ENCODE data around the gene MCOLN3.

DNA sequence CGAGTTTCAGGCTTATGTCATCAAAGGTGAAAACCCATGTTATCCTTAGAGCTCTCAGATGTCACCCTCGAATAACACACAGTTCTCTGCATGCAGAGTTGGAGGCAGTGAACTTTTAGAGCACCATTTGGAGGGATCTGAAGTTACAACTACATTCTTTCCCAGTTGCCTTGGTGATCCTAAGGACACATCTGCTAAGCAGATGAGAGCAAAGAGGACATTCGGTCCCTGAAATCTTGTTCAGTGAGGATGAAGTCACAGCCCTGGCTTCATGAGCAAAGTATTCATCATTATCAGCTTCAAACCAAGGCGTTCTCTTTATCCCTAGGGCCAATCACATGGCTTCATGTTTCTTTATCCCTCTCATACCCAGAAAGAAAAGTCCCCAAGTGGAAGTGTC is 28.3 kb downstream of the MCOLN3 start:
- no peak for TF ChIP-seq EP300 (IDR thresholded peaks at IDR 0.05)
- TF ChIP-seq, protein P1, sequence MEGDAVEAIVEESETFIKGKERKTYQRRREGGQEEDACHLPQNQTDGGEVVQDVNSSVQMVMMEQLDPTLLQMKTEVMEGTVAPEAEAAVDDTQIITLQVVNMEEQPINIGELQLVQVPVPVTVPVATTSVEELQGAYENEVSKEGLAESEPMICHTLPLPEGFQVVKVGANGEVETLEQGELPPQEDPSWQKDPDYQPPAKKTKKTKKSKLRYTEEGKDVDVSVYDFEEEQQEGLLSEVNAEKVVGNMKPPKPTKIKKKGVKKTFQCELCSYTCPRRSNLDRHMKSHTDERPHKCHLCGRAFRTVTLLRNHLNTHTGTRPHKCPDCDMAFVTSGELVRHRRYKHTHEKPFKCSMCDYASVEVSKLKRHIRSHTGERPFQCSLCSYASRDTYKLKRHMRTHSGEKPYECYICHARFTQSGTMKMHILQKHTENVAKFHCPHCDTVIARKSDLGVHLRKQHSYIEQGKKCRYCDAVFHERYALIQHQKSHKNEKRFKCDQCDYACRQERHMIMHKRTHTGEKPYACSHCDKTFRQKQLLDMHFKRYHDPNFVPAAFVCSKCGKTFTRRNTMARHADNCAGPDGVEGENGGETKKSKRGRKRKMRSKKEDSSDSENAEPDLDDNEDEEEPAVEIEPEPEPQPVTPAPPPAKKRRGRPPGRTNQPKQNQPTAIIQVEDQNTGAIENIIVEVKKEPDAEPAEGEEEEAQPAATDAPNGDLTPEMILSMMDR (IDR thresholded peaks at IDR 0.05) = no peak

All from gastroesophageal sphincter (tissue), 3 donors.